HG03159 (cell line): Measurements from ENCODE around the gene CHRNE.

Experiments used
- ATAC-seq: cut with Tn5 transposase; IDR thresholded peaks from one replicate; pipeline ENCODE4 v1.9.1; 2021; ENCODE audit warnings: mild to moderate bottlenecking, moderate library complexity; ENCODE audit not compliant: unreplicated experiment

CHRNE gene

GRCh38 chr17:4903051-4903818 lies at the start of gene CHRNE:
CHRNE (minus strand) TSS chr17:4903098; CDS start chr17:4903063, 35 bp downstream.
- ATAC-seq = peak; percentile 50

DNA sequence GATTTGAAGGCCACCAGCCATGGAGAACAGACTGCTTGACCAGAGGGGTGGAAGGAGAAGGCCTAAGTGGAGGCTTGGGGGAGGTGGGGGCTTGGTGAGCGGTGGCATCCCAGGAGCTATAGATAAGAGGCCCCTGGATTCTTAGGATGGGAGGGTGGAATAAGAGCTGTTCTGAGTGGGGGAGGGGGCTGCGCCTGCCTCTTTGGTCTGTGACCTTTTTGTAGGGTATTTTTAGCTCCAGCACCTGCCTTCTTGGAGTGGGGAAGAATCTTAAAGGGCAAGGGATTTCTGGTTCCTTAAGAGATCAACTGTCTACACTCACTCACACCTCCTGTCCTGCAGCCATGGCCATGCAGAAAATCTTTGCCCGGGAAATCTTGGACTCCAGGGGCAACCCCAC lies 48.6 kb upstream of the CHRNE start:
- no peak for ATAC-seq

DNA sequence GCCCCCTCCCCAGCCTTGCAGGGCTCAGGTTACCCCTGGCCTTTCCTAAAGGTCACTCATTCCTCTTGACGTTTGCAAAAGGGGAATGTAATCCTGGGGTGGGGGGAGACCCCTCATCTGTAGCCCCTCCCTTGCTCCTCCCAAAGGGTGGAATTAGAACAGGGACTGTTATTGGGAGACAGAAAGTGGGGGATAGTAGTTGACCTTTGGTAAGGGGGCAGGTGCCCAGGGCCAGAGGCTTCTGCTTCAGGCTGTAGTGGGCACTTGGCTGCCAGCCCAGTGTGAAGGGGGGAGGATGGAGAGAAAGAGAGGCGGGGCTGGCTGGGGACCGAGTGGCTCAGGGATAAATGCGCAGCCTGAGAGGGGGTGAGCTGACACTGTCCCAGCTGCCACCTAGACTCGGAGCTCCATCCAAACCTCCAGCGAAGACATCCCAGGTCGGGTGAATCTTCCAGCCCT lies 47.9 kb upstream of the CHRNE start, which contains the start of gene ENO3:
Gene ENO3, plus strand, starts transcription at position 374 of the 459 bp plus-strand sequence. CDS start 711 bp downstream, outside the sequence.
- ATAC-seq = no peak

DNA sequence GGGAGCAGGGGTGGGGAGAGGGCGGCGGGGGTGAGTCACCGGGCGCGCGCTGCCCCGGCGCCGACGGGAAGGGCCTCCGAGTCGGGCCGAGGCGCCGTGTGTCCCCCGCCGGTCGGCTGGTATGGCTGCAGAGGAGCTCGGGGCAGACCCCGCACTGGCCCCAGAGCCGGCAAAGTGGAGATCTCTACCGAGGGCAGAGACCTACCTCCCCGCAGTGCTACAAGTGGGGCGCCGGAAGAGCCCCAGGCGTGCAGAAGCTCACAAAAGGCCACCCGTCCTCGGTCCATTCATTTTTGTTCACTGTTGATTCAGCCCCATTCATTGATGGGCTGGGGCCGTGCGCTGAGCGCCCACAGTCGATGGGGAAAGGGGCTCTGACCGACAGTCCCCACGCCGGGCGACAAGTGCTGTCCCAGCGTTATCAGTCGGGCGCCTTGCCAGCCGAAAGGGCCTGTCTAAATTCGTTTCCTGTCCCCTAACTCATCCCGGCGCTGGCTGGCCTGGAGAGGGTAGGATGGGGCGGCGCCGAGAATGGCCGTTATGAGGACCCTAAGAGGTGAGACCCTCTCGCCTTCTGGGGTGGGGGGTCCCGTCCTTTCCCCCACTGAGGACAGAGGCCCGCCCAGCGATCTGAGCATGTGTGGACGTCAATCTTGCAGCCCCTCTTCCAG lies 47.3 kb upstream of the CHRNE start:
- ATAC-seq = no peak

- ATAC-seq = peak; percentile 29
These were observed 46.6 kb upstream of the CHRNE start for GRCh38 chr17:4949321-4950074.

GRCh38 chr17:4948931-4949320 lies 46.0 kb upstream of the CHRNE start:
- ATAC-seq = peak; percentile 29

DNA sequence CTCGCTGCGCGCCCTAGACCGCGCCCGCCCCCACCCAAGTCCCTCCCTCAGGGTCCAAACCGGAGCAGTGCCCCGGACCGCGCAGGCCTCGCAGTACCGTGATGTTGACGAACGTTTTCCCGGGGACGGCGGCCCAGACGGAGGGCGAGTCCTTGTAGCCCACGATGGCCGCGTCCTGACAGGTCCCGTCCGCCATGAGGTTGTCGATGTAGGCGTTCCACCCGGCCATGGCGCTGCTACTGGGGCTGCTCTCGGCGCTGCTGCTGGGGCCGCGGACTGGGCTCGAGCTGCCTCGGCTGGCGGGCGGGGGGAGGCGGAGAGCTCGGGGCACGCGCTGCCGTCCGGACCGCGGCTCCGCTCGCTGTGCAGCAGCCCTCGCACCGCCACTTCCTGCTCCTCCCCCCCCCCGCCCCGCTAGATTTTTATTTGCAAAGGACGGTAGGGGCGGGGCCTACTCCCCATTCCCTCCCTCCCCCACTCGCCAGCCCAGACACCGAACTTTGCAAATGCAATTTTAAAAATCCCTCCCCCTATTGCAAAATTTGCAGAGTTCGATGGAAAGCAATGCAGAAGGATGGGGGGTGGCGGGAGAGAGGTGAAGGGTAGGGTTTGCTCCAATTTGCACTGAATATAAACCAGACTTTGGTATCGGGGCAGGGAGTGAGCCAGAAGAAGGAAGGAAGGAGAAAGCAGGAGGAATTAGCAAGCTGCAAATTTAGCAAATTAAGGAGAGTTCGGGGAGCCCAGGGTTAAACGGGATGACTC lies 45.5 kb upstream of the CHRNE start, which contains the start of gene PFN1:
Gene PFN1, minus strand, starts transcription at position 365 of the 765 bp plus-strand sequence. Its CDS starts 136 bp downstream, at position 229.
- peak; percentile 24 for ATAC-seq

DNA sequence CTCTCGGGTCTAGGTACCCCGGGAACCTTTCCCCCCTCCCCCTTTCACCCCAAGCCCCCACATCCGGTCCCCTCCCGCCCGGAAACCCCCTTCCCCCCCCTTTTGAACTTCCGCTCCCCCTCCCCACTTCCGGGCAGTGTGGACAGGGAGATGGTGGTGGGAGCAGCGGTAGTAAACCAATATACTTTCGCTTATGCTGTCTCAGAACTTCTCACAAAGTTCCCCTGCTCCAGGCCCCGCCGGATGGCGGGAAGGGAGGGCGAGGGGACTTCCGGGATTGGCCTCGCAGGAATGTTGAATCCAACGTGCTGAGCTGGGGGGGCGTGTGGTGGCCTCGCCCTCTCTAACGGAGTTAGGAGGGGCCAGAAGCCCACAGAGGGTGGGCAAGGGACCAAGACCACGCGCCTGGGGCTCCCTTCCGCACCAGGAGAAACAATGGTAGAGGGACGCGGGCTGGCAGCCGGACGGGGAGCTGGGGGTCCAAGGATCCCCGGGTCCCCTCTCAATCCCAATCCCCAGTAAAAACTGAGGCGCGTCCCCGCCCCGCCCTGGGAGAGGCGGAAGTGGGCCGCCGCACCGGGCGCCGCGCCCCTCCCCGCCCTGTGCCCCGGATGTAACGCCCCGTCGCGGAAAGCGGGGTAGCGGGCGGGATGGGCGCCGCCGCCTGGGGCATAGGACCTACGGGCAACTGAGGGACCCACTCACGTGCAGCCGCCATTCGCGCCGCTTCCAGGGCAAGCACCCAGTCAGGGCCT lies 44.7 kb upstream of the CHRNE start:
- no peak for ATAC-seq

- no peak for ATAC-seq
These were observed 44.1 kb upstream of the CHRNE start for GRCh38 chr17:4947010-4947410.

- no peak for ATAC-seq
These were observed 43.5 kb upstream of the CHRNE start for GRCh38 chr17:4946312-4946976.

- no peak for ATAC-seq
These were observed 43.0 kb upstream of the CHRNE start for GRCh38 chr17:4945944-4946280.

- ATAC-seq = no peak
These were observed 42.5 kb upstream of the CHRNE start for GRCh38 chr17:4945176-4945943.

- ATAC-seq = no peak
These were observed 41.8 kb upstream of the CHRNE start for GRCh38 chr17:4944554-4945175.

DNA sequence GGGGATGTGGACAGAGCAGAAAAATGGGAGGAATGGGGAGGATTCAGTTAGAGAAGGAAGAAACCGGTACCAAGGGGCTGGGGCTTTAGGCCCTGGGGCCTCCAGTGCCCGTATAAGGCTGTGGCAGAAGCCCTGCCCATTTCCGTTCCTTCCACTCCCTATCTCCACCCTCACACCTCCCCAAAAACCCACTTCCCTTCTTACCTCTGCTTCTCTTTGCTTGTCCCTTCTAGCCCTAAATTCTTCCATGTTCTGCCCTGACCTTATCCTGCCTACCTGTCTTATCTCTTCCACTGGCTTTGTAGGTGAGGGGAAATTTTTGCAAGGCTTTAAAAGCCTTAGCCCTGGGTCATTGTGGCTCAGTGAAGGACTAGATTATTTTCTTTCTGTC lies 41.3 kb upstream of the CHRNE start:
- no peak for ATAC-seq

DNA sequence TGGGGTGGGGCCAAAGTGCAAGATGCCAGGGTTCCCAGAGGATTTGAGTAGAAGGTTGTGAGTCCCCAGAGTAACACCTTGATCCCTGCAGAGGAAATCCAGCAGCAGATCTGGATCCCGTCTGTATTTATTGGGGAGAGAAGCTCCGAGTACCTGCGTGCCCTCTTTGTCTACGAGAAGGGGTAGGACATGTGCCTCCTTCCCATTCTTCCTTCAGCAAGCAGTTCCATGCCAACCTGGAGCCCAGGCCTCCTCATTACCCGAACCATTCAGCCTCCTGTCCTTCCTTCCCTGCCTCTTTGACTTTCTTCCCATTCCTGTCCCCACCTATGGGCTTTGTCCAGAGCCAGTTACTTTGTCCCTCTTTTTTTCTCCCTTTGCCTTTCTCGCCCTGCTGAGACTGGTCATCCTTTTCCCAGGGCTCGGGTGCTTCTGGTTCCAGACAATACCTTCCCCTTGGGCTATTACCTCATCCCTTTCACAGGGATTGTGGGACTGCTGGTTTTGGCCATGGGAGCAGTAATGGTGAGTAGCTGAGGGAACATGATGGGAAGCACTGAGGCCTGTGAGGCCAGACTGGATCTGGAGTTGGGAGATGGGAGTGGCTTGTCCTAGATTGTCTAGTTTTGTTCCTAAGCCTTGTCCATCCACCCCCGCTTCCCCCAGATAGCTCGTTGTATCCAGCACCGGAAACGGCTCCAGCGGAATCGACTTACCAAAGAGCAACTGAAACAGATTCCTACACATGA lies 40.0 kb upstream of the CHRNE start:
- ATAC-seq = no peak

GRCh38 chr17:4941319-4941610 lies 38.4 kb upstream of the CHRNE start:
- ATAC-seq = no peak

GRCh38 chr17:4940555-4941318 lies 37.8 kb upstream of the CHRNE start:
- no peak for ATAC-seq
